GM21737 (cell line): ENCODE data around the gene INTS14.
"Not testable (repeated sequence)": the region's sequence is repeated elsewhere in the genome, so short reads cannot be mapped to it uniquely, and the experiment has no call there.

Source experiments
- ATAC-seq: cut with Tn5 transposase; IDR thresholded peaks from one replicate; pipeline ENCODE4 v1.9.1; 2021; ENCODE audit warnings: mild to moderate bottlenecking, moderate library complexity; ENCODE audit not compliant: unreplicated experiment

The INTS14 gene

DNA sequence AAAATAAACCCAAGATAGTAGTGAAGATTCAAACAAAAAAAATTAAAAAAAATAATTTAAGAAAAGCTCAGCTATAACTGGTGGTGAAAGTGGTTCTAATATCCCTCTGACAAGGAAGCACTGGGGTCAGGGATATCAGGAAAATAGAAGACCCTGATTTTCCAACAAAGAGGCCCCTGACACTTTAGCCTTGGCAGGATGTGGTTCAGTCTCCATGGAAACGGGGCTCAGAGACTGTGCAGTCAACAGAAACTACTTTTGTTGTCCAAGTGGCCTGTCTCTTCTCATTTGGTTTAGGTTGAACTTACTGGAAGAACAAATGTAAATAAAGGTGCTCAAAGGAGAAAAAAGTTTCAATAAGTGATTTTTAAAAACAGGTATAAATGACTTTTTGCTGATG lies 27.2 kb downstream of the INTS14 start:
- no peak for ATAC-seq

DNA sequence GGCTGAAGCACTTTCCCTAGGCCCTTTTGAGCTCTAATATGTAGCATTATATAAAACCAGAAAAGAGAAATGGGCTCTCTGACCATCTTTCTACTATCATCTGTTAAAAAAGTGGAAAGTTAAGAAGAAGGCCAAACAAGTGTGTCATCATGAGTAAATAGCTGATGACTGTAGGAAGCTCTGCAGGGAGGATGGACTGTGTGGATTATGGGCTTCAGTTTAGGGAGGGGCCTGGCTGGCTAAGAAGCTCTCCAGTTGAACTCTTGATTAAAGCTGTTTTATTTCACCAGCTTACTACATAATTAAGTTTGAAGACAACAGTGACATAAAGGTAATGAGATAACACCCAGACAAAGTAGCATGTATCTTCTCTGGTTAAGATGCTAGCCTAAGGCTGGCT lies 30.6 kb downstream of the INTS14 start:
- no peak for ATAC-seq

- ATAC-seq = no peak
Measured at GRCh38 chr15:65579762-65580161, 31.2 kb downstream of the INTS14 start.

DNA sequence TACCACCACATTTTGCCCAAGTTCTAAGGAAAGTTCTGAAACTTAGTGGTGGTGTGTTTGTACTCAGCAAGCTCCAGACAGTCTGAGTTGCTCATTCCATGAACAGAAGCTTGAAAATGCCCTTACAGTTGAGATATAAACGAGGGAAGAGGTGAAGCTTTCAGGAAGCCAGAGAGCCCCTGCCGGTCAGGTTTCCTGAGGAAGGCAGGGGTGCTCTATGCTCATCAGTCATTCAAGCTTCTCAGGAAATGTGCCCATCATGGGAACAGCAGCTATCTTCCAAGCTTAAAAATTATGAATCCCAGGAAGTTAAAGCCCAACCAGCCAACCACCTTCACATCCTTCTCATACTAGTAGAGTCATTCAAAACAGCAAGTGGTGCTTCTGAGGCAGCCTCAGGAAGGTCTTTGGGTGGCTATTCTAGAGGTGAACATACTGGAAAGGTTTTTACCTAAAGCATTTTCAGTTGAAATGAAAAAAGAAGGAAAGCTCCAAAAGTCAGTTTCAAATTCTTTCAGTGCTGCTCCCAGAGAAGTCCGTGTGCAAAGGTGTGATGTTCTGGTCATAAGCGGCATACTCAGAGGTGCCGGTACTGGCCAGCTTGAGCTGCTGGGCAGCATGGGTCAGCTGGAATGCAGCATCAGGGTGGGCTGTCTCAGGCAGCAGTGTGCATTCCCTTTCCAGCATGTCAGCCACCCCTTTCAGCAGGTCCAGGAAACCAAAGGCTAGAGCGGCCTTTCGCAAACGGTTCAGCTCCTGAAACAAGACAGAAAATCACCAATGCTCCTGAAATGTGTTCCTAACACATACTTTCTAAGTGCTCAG lies 31.8 kb downstream of the INTS14 start:
- no peak for ATAC-seq

- no peak for ATAC-seq
Measured at GRCh38 chr15:65577129-65577996, 33.6 kb downstream of the INTS14 start.

DNA sequence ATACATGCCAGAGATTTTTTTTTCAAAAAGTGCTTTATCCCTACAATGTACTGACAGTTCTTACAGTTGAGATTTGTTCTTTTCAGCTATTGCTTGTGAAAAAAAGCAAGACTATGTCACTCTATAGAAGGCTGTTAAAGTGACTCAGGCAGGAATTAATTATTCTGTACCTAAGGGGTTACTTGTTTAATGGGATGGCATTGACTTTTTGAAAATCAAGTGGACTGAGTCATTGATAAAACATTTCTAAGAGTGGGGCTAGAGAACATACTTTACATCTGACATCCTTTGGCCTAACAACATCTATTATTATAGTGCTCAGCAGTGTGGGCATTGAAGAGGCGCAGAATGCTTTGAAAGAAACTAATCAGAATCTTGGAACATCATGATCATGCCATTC lies 34.3 kb downstream of the INTS14 start:
- ATAC-seq = no peak

DNA sequence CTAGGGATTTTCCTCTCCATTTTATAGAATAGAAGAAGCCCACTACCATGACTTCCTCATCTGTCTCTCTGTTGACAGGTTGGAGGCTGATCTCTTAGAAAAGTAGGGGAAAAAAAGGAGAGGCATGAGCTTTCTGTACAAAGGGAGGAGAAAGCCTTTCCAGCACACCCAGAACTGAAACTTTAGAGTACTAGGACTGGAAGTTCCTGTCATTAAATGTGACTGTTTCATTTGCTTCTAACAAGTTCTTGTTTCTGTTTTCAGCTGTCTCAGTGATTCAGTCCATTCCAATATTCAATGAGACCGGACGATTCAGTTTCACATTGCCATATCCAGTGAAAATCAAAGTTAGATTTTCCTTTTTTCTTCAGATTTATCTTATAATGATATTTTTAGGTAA lies 39.0 kb downstream of the INTS14 start:
- ATAC-seq = no peak

DNA sequence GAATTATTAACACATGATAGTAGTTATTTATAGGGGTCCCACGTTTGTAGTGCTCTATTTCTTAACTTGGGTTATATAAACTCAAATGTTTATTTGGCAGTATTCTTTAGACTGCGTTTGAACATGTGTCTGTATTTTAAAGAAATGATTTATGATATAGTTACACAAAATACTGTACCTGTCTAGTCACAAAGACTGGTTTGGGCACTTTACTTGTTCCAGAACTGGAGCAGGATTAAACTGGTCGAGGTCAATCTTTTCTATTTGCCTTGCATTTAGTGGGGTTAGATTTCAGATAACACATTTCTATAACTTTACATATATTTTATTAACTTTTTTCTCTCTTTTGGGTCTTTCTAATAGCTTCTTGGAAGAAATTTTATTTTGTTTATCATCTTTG lies 41.2 kb downstream of the INTS14 start:
- ATAC-seq = no peak

DNA sequence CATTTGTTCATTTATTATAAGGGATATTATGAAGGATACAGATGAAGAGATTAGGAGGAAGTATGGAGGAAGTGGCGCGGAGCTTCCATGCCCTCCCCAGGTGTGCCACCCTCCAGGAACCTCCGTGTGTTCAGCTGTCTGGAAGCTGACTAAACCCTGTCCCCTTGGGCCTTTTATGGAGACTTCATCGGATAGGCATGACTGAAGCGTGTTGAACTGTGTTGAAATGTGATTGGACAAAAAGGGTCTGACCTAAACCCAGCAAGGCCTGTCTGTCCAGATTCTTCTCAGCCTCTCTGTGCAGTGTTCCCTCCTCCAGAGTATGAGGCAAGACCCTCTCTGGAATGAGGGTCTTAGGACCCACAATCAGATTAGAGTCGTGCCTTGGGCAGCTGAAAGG lies 49.0 kb downstream of the INTS14 start:
- ATAC-seq = no peak

DNA sequence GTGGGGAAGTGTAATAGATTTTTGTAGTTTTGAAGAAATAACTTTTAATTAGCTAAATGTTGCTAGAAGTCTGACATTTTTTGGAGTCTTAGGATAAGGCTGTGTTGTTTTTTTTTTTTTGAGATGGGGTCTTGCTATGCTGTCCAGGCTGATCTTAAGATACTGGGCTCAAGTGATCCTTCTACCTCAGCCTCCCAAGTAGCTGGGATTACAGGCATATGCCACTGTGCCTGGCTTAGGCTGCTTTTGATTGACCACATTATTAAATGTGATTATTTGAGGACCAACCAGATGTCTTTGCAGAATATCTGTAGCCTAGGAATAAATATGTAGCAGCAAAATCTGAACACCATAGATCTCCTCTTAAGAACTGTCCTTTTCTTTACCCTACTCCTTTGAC lies 51.0 kb downstream of the INTS14 start:
- ATAC-seq = no peak

DNA sequence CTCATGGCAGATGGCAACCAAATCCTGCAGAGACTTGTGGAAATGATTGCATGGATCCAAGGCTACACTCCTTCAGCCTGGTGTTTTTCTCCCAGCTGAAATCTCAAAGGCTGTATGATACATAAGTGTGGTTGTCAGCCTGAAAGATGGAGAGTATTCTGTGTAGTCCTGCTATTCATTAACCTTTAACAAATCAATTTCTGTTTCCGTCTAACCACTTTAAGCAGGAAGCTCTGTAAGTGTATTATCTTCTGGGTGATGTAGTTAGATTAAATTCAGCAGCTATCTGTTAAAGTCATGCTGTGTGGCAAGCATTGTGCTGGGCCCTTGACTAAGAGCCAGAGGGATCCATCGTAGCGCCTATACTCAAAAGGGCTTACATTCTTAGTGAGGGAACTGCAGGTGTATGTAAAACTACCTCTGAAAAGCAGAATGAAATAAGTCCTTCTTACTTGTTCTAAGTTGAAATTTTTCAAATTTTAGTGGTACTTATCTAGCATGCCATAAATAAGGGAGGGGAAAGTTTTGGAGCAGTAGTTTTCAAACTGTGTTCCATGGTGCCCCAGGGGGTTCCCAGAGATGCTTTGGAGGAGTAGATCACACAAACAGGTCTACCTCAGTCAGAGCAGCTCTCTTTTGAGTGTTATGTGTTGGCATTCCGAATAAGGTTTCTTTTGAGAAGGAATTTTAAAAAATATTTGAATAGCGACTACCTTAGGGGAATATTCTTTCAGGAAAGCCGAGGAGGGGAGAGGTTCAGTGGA lies 51.8 kb downstream of the INTS14 start:
- no peak for ATAC-seq

- no peak for ATAC-seq
Measured at GRCh38 chr15:65558336-65558735, 52.6 kb downstream of the INTS14 start.

DNA sequence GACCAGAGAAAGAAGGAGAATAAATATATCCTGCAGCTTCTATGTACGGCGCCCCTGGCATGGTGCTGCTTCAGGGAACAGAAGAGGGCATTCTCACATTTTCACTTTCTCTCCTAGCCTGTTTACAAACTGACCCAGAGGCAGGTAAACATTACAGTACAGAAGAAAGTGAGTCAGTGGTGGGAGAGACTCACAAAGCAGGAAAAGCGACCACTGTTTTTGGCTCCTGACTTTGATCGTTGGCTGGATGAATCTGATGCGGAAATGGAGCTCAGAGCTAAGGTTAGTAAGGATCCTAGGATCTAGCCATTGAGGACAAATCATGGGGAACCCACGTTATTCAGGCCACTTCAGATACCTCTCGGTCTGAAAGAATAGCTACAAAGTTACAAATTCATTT lies 54.3 kb downstream of the INTS14 start:
- no peak for ATAC-seq

DNA sequence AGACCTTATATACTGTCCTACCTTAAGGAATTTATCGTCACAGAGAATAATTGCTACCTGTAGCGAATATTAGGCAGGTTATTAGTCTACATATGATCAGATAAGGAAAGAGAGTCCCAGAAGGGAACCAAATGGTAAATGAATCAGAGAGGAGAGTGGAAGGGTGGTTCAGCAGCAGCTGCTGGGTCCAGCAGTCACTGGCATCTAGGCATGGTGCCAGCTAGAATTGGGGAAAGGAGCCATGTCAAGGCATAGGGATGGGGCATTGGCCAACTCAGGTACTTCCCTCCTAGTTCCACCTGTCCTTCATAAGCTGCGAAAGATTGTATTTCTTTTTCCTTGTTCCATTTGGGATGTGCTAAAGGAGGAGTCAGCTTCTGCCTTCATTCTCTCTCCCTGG lies 57.2 kb downstream of the INTS14 start:
- no peak for ATAC-seq

DNA sequence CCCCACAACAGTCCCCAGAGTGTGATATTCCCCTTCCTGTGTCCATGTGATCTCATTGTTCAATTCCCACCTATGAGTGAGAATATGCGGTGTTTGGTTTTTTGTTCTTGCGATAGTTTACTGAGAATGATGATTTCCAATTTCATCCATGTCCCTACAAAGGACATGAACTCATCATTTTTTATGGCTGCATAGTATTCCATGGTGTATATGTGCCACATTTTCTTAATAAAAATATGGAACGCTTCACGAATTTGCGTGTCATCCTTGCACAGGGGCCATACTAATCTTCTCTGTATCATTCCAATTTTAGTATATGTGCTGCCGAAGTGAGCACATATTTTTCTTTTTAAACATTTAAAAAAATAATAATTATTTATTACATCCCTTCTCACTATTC lies 58.1 kb downstream of the INTS14 start:
- not testable (repeated sequence) for ATAC-seq

- ATAC-seq = no peak
Measured at GRCh38 chr15:65551183-65551582, 59.7 kb downstream of the INTS14 start.

GRCh38 chr15:65550681-65551098 lies 60.2 kb downstream of the INTS14 start:
- no peak for ATAC-seq

- not testable (repeated sequence) for ATAC-seq
Measured at GRCh38 chr15:65549288-65549687, 61.6 kb downstream of the INTS14 start.

DNA sequence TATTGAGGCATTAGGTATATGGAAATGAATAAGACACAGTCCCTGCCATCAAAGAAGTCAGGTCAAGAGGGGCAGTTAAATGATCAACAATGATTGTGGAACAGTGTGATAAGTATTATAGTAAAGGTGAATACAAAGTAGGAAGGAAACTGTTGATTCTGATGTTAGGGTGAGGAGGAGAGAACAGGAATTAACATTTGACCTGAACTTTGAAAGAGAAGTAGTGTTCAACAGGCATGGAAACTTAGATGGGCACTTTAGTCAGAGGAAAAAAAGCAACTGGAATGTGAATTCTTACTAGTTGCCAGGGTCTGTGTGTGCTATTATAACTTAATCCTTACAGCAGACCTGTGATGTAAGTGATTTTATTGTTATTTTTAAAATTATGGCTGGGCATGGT lies 63.1 kb downstream of the INTS14 start:
- ATAC-seq = no peak

GRCh38 chr15:65541231-65541820 lies 69.6 kb downstream of the INTS14 start:
- ATAC-seq = no peak

DNA sequence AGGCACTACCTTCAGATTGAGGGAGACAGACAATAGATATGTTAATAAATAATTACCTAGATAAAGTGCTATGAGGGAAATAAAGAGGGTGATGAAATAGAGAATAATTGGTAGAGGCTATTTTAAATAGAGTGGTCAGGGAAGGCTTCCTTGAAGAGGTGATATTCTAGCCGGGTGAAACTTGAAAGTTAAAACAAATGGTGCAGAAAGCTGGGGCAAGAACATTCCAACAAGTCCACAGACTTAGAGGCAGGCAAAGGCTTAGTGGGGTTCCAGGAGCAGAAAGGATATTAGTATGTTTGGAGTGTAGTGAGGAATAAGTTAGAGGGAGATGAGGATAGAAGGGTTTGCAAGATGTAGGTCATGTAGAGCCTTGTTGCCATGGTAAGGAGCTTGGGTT lies 70.6 kb downstream of the INTS14 start:
- ATAC-seq = no peak
